AG04449 (cell line): ENCODE results near the gene FAM168B.

Experiments used
- CTCF ChIA-PET: fragments of 350-600 bp; formaldehyde crosslinking; extraction: SDS; loops from one replicate; lab custom pipeline; 2021; ENCODE audit warnings: antibody characterized with exemption; lab: Yijun Ruan, JAX
- POLR2A ChIA-PET: fragments of 400-600, 350-600 bp; formaldehyde crosslinking; extraction: SDS; loops from one replicate; lab custom pipeline; 2020; ENCODE audit warnings: antibody characterized with exemption, inconsistent platforms; lab: Yijun Ruan, JAX
- DNase-seq: peaks from one replicate; pipeline ENCODE4 v3.0.0-alpha.2; 2010; ENCODE audit warnings: low read depth, low spot score
- H3K4me3 ChIP-seq: 2 replicates; pipeline ENCODE4 v1.5.1; 2011; ENCODE audit warnings: low read depth, mild to moderate bottlenecking, control low read depth, low read length
- TF ChIP-seq, protein P1 (sequence below): IDR thresholded peaks from one replicate; pipeline ENCODE4 v1.5.1; 2011; ENCODE audit warnings: mild to moderate bottlenecking, moderate library complexity, low read length, control low read depth, inconsistent platforms; ENCODE audit not compliant: insufficient read depth; ENCODE audit errors: missing control alignments

Gene FAM168B

DNA sequence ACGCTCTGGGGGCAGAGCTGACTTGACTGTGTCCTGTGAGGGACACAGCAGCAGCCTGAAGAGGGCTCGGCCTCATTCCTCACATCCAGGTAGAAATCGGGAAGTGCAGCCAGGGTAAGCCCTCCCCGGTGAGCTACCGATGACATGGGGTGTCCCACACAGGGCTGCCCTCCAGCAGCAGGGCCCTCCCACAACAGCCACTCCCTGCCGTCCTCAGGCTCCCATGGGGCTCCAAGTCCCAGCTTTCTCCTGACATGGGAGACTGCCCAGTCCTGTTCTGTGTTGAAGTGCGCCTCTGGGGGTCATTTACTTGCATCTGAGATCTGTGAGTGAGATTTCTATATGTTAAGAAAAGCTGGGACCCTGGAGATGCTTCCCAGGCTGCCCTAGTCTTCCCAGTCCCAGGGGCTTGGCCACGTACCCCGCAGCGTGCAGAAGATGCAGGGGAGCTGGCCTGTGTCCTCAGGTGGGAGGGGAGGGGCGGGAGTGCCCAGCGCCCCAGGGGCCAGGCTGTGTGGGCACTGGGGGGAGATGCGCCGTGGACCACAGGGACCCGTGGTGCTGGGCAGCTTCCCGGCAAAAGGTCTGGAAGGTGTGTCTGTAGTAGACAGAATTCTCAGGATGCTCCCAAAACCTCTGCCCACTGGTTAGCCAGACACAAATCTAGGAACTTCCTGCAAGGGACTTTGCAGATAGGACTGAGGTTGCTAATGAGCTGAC lies 87.9 kb downstream of the FAM168B start:
- ChIA-PET CTCF (no interaction called here), POLR2A (no interaction called here)
- DNase-seq, result no peak

DNA sequence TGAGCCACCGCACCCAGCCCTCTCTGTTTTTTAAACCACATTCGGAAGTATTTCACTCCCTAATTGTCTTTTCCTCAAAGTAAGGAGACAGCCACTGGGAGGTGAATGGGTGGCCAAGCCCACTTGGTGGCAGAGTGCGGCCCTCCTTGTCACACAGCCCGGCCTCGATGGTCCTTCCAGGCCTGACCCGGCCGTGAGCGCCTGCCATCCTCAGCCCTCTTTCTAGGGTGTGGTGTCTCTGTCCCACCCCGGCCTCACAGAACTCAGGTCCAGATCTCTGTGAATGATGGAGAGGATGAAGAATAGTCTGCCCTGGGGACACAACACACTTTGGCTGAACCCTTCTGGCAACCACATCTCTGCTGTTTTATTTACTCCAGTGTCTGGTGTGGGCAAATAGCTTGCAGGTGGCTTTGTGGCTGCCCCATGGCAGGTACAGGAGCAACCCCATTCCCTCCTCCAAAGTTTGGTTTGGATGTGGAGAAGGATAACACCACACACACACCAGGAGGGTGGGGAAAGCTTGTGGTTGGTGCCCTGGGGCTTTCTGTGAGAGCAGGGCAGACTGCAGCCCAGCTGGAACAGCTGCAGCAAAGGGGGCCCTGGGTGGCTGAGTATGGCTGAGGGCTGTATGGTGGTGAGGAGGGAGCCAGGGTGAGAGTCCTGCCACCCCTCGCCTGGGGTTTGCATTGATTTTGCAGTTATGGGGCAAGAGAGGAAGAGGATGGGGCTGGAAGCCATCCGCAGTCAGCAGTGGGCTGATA lies 88.6 kb downstream of the FAM168B start:
- POLR2A ChIA-PET, result no interaction called here
- CTCF ChIA-PET, result no interaction called here
- H3K4me3 ChIP-seq, result no peak overlapping the region
- no peak for DNase-seq
- TF ChIP-seq, protein P1, sequence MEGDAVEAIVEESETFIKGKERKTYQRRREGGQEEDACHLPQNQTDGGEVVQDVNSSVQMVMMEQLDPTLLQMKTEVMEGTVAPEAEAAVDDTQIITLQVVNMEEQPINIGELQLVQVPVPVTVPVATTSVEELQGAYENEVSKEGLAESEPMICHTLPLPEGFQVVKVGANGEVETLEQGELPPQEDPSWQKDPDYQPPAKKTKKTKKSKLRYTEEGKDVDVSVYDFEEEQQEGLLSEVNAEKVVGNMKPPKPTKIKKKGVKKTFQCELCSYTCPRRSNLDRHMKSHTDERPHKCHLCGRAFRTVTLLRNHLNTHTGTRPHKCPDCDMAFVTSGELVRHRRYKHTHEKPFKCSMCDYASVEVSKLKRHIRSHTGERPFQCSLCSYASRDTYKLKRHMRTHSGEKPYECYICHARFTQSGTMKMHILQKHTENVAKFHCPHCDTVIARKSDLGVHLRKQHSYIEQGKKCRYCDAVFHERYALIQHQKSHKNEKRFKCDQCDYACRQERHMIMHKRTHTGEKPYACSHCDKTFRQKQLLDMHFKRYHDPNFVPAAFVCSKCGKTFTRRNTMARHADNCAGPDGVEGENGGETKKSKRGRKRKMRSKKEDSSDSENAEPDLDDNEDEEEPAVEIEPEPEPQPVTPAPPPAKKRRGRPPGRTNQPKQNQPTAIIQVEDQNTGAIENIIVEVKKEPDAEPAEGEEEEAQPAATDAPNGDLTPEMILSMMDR, result no peak

More for the DNA sequence above, 87.9 kb downstream of the FAM168B start:
- TF ChIP-seq, protein P1, result no peak
- H3K4me3 ChIP-seq, result no peak overlapping the region

GRCh38 chr2:130998561-130998960 lies 94.7 kb downstream of the FAM168B start:
- TF ChIP-seq, protein P1, result no peak
- CTCF ChIA-PET, result no interaction called here
- no peak overlapping the region for H3K4me3 ChIP-seq
- DNase-seq, result no peak
- POLR2A ChIA-PET, result no interaction called here
